IMR-90 (cell line): Measurements from ENCODE around the gene RAB8A. TPM values are rescaled to one million over a fixed set of nuclear protein-coding genes. Genes with fewer than 3 reads are reported as not detected.

ENCODE experiments used
- ATAC-seq: fragments of 200-7000 bp; cut with Tn5 transposase; 2 replicates; pipeline ENCODE4 v1.9.1; 2020; ENCODE audit warnings: low read depth, mild to moderate bottlenecking, moderate library complexity
- BruUV-seq: library from RNA; stranded (reverse); fragments of 400-500 nt; replicated peaks from 2 replicates; lab custom pipeline; 2021; lab: Mats Ljungman, UMichigan
- CTCF ChIA-PET: fragments of 300-600 bp; formaldehyde crosslinking; extraction: SDS; loops from one replicate; lab custom pipeline; 2021; ENCODE audit warnings: antibody characterized with exemption; lab: Yijun Ruan, JAX
- POLR2A ChIA-PET: fragments of 300-600 bp; sonication (Branson Sonifier 250); formaldehyde crosslinking; loops from one replicate; lab custom pipeline; 2022; ENCODE audit warnings: antibody characterized with exemption; ENCODE audit not compliant: unreplicated experiment; lab: Charles Lee
- DNase-seq: peaks from one replicate; pipeline ENCODE4 v3.0.0; 2013
- H2AFZ ChIP-seq: replicated peaks from 2 replicates; pipeline ENCODE3; 2013; ENCODE audit warnings: low read length, mild to moderate bottlenecking; ENCODE audit not compliant: poor library complexity
- H2AK5ac ChIP-seq: 2 replicates; pipeline ENCODE4 v1.6.1; 2013; ENCODE audit warnings: low read depth, low read length, inconsistent platforms
- H2AK9ac ChIP-seq: replicated peaks from 2 replicates; pipeline ENCODE3; 2013; ENCODE audit warnings: mild to moderate bottlenecking, low read depth, low read length, moderate library complexity; ENCODE audit not compliant: poor library complexity
- H2BK120ac ChIP-seq: 2 replicates; pipeline ENCODE4 v1.6.1; 2013; ENCODE audit warnings: low read depth, low read length, inconsistent platforms
- H2BK15ac ChIP-seq: 3 replicates; pipeline ENCODE4 v1.6.1; 2013; ENCODE audit warnings: low read depth, low read length, inconsistent platforms
- H2BK20ac ChIP-seq: 2 replicates; pipeline ENCODE4 v1.6.1; 2013; ENCODE audit warnings: low read depth, mild to moderate bottlenecking, inconsistent platforms, low read length, moderate library complexity
- H2BK5ac ChIP-seq: 2 replicates; pipeline ENCODE4 v1.6.1; 2013; ENCODE audit warnings: mild to moderate bottlenecking, low read depth, low read length, inconsistent platforms; ENCODE audit not compliant: poor library complexity, severe bottlenecking
- H3K14ac ChIP-seq: replicated peaks from 2 replicates; pipeline ENCODE4 v1.6.1; 2013; ENCODE audit warnings: low read depth, low read length, inconsistent platforms
- H3K18ac ChIP-seq: 2 replicates; pipeline ENCODE4 v1.6.1; 2013; ENCODE audit warnings: low read depth, low read length, control low read depth
- H3K23ac ChIP-seq: 2 replicates; pipeline ENCODE4 v1.6.1; 2013; ENCODE audit warnings: low read depth, low read length, inconsistent platforms
- H3K27ac ChIP-seq: 2 replicates; pipeline ENCODE4 v1.5.1; 2013; ENCODE audit warnings: mild to moderate bottlenecking, control low read depth, low read length; ENCODE audit not compliant: insufficient read depth
- H3K27me3 ChIP-seq: 2 replicates; pipeline ENCODE4 v1.6.1; 2013; ENCODE audit warnings: low read length; ENCODE audit not compliant: control insufficient read depth, insufficient read depth
- H3K36me3 ChIP-seq: 2 replicates; pipeline ENCODE4 v1.6.1; 2013; ENCODE audit warnings: low read length, mixed read lengths; ENCODE audit not compliant: control insufficient read depth, insufficient read depth
- H3K4ac ChIP-seq: 2 replicates; pipeline ENCODE4 v1.6.1; 2013; ENCODE audit warnings: low read depth, low read length, inconsistent platforms
- H3K4me1 ChIP-seq: 2 replicates; pipeline ENCODE4 v1.6.1; 2013; ENCODE audit warnings: low read length, mixed read lengths; ENCODE audit not compliant: control insufficient read depth, insufficient read depth
- H3K4me2 ChIP-seq: 2 replicates; pipeline ENCODE4 v1.6.1; 2013; ENCODE audit warnings: low read depth, mild to moderate bottlenecking, control low read depth, low read length, moderate library complexity
- H3K4me3 ChIP-seq: 2 replicates; pipeline ENCODE4 v1.5.1; 2013; ENCODE audit warnings: low read depth, mild to moderate bottlenecking, control low read depth, low read length, moderate library complexity; ENCODE audit not compliant: insufficient read depth
- H3K56ac ChIP-seq: 2 replicates; pipeline ENCODE4 v1.6.1; 2013; ENCODE audit warnings: low read length, inconsistent platforms; ENCODE audit not compliant: insufficient read depth; ENCODE audit errors: extremely low read depth
- H3K79me1 ChIP-seq, 2 experiments: 2 replicates each; pipeline ENCODE4 v1.6.1; 2013; ENCODE audit warnings: low read length in 2 of 2, inconsistent platforms in 1 of 2, low read depth in 1 of 2
- H3K9ac ChIP-seq: 2 replicates; pipeline ENCODE4 v1.6.1; 2013; ENCODE audit warnings: low read depth, low read length, control low read depth
- H3K9me1 ChIP-seq: 2 replicates; pipeline ENCODE4 v1.6.1; 2013; ENCODE audit warnings: low read length, inconsistent platforms; ENCODE audit not compliant: insufficient read depth
- H3K9me3 ChIP-seq: 2 replicates; pipeline ENCODE4 v1.6.1; 2013; ENCODE audit warnings: low read length; ENCODE audit not compliant: control insufficient read depth, insufficient read depth
- H4K20me1 ChIP-seq: 2 replicates; pipeline ENCODE4 v1.6.1; 2013; ENCODE audit warnings: low read length, inconsistent platforms; ENCODE audit not compliant: insufficient read depth
- H4K5ac ChIP-seq: 2 replicates; pipeline ENCODE4 v1.6.1; 2013; ENCODE audit warnings: mild to moderate bottlenecking, low read depth, low read length, control low read depth
- H4K8ac ChIP-seq, 2 experiments: 2 replicates each; pipeline ENCODE4 v1.6.1; 2013; ENCODE audit warnings: low read depth in 2 of 2, low read length in 2 of 2, control low read depth in 1 of 2, inconsistent platforms in 1 of 2
- H4K91ac ChIP-seq: 2 replicates; pipeline ENCODE4 v1.6.1; 2013; ENCODE audit warnings: low read depth, low read length, inconsistent platforms; ENCODE audit not compliant: insufficient read depth
- BHLHE40 ChIP-seq: fragments of 150-350 bp; IDR thresholded peaks from 2 replicates; pipeline ENCODE4 v1.6.1; 2016; ENCODE audit warnings: mild to moderate bottlenecking, low read depth, low read length
- CEBPB ChIP-seq: IDR thresholded peaks from 2 replicates; pipeline ENCODE4 v1.6.1; 2012; ENCODE audit warnings: low read depth, low read length, improper control_type of control experiment
- CHD1 ChIP-seq: IDR thresholded peaks from 2 replicates; pipeline ENCODE4 v1.6.1; 2012; ENCODE audit warnings: low read depth, low read length, improper control_type of control experiment
- FOS ChIP-seq: fragments of 150-350 bp; IDR thresholded peaks from 2 replicates; pipeline ENCODE4 v1.6.1; 2016; ENCODE audit warnings: low read depth, low read length
- MAFK ChIP-seq: IDR thresholded peaks from 2 replicates; pipeline ENCODE4 v1.6.1; 2012; ENCODE audit warnings: low read depth, low read length, improper control_type of control experiment
- MAZ ChIP-seq: IDR thresholded peaks from 2 replicates; pipeline ENCODE4 v1.6.1; 2012; ENCODE audit warnings: low read depth, mild to moderate bottlenecking, low read length, improper control_type of control experiment, moderate library complexity, borderline replicate concordance
- MXI1 ChIP-seq: IDR thresholded peaks from 2 replicates; pipeline ENCODE4 v1.6.1; 2012; ENCODE audit warnings: low read depth, mild to moderate bottlenecking, low read length, moderate library complexity, borderline replicate concordance
- NFE2L2 ChIP-seq: fragments of 150-350 bp; IDR thresholded peaks from 2 replicates; pipeline ENCODE4 v1.6.1; 2016; ENCODE audit warnings: low read depth, mild to moderate bottlenecking, low read length
- POLR2A ChIP-seq: IDR thresholded peaks from 2 replicates; pipeline ENCODE4 v1.6.1; 2012; ENCODE audit warnings: mild to moderate bottlenecking, low read depth, low read length
- RAD21 ChIP-seq: IDR thresholded peaks from 2 replicates; pipeline ENCODE4 v1.6.1; 2012; ENCODE audit warnings: low read length, improper control_type of control experiment
- RCOR1 ChIP-seq: IDR thresholded peaks from 2 replicates; pipeline ENCODE4 v1.6.1; 2012; ENCODE audit warnings: mild to moderate bottlenecking, low read length, improper control_type of control experiment; ENCODE audit not compliant: insufficient replicate concordance
- SMC3 ChIP-seq: fragments of 150-350 bp; IDR thresholded peaks from 2 replicates; pipeline ENCODE4 v1.6.1; 2016; ENCODE audit warnings: low read depth, mild to moderate bottlenecking, antibody characterized with exemption, low read length, moderate library complexity
- WGBS, 2 experiments: methylation state at CpG; one replicate each; pipeline versions ENCODE4 v1.1.5 to v1.1.7; 2013; ENCODE audit warnings: missing lambda C conversion rate in 2 of 2; ENCODE audit not compliant: insufficient read length in 1 of 2; ENCODE audit errors: extremely low coverage in 2 of 2; 5-methylcytosine and 5-hydroxymethylcytosine counted together
- dilution Hi-C: fragments of 300-500 bp; cut with HindIII; formaldehyde crosslinking; loops from one replicate; pipeline ENCODE4 v1.14.3; 2018; ENCODE audit warnings: low sequenced_read_pairs; ENCODE audit not compliant: unreplicated experiment
- in situ Hi-C: fragments of 300-500 bp; cut with MboI; formaldehyde crosslinking; loops from 3 replicates; pipeline ENCODE4 v1.14.3; 2019; ENCODE audit warnings: low sequenced_read_pairs, inconsistent platforms, mixed read lengths
- intact Hi-C: fragments of 100-400 bp; cut with micrococcal nuclease; formaldehyde crosslinking; loops from 2 replicates; pipeline ENCODE4 v1.10.0; 2022
- polyA plus RNA-seq, 3 experiments: library from polyadenylated mRNA; depleted of rRNA; stranded (reverse); fragments of >200 nt; gene quantifications; 2 replicates each; pipeline ENCODE4 v1.2.3, GENCODE V29; 2012; ENCODE audit warnings: low replicate concordance in 1 of 3
- total RNA-seq: library from RNA; depleted of rRNA; stranded (reverse); fragments of >200 nt; gene quantifications from 2 replicates; pipeline ENCODE4 v1.2.3, GENCODE V29; 2012
- TF ChIP-seq, protein P1 (sequence below): fragments of 150-350 bp; IDR thresholded peaks from 2 replicates; pipeline ENCODE4 v1.6.1; 2017; ENCODE audit warnings: mild to moderate bottlenecking, antibody characterized with exemption, low read length, low read depth
- TF ChIP-seq, protein P2 (sequence below): conservative IDR thresholded peaks from 2 replicates; pipeline ENCODE4 v1.5.1; 2012; ENCODE audit warnings: mild to moderate bottlenecking, low read depth, low read length, improper control_type of control experiment
- TF ChIP-seq, protein P3 (sequence below): fragments of 150-350 bp; IDR thresholded peaks from 2 replicates; pipeline ENCODE4 v1.6.1; 2016; ENCODE audit warnings: low read depth, mild to moderate bottlenecking, low read length, moderate library complexity, borderline replicate concordance

Gene RAB8A
- total and polyA plus RNA-seq, 2 of the 4 experiments (the other 2 are of a cell fraction), result 64.5 to 135 TPM

DNA sequence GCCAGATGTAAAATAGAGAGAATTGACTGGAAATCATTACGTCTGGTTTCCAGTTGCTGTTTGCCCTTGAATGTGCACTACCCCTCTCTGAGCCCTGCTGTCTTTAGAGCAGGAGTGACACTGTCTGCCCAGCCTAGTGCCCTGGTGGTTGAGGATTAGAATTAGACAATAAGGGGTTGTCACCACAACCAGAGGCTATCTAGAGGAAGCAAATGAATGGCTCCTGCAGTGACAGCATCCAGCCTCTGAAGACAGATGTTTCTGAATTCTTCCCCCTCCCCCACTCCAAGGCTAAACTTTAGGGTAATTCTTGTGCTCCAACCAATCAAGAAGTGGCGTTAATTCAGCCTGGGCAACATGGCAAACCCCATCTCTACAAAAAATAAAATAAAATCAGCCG lies 2.0 kb downstream of the RAB8A start:
- peaks cover 29% of the 10 kb centered on the region; the same call in 1 of the 2 replicates for H4K20me1 ChIP-seq
- POLR2A ChIA-PET, result no interaction called here
- in situ Hi-C loops, result loop anchor here (5.0 kb wide), 1 partner anchor 74 kb away; the partner anchor contains the start of gene FAM32A

More for the DNA sequence above, 2.0 kb downstream of the RAB8A start:
- no peak overlapping the region for H4K8ac ChIP-seq
- H3K27me3 ChIP-seq, result no peaks in the 10 kb centered on the region
- no peak overlapping the region for H2BK5ac ChIP-seq
- H4K91ac ChIP-seq, result no peak overlapping the region
- H3K4me1 ChIP-seq, result peaks cover 7% of the 10 kb centered on the region
- no peak overlapping the region for H3K18ac ChIP-seq
- H4K5ac ChIP-seq, result no peak overlapping the region
- H3K14ac ChIP-seq, result no peak overlapping the region
- H2BK15ac ChIP-seq, result no peak overlapping the region
- no peak overlapping the region for H2BK20ac ChIP-seq
- H3K23ac ChIP-seq, result no peak overlapping the region
- DNase-seq (no peak), ATAC-seq (no peak)
- H3K4ac ChIP-seq, result no peak overlapping the region
- H3K9me1 ChIP-seq, result peaks cover 16% of the 10 kb centered on the region
- H3K9me3 ChIP-seq, result no peaks in the 10 kb centered on the region
- H3K79me1 ChIP-seq, result peaks cover 16 to 59% of the 10 kb centered on the region in 2 experiments
- peaks cover 13% of the 10 kb centered on the region for H3K36me3 ChIP-seq
- intact Hi-C loops (loop anchor here (5.0 kb wide), 1 partner anchor 34 kb away; no protein-coding TSS in a partner anchor), dilution Hi-C loops (no loop called here)
- CTCF ChIA-PET, result no interaction called here
- H3K4me3 ChIP-seq, result no peak overlapping the region
- TF ChIP-seq NFE2L2, result no peak
- TF ChIP-seq MAZ, result no peak
- no peak for TF ChIP-seq FOS
- no peak for TF ChIP-seq MXI1
- no peak for TF ChIP-seq MAFK
- TF ChIP-seq RCOR1, result no peak
- TF ChIP-seq POLR2A, result no peak
- TF ChIP-seq, protein P1, sequence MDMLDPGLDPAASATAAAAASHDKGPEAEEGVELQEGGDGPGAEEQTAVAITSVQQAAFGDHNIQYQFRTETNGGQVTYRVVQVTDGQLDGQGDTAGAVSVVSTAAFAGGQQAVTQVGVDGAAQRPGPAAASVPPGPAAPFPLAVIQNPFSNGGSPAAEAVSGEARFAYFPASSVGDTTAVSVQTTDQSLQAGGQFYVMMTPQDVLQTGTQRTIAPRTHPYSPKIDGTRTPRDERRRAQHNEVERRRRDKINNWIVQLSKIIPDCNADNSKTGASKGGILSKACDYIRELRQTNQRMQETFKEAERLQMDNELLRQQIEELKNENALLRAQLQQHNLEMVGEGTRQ, result no peak
- TF ChIP-seq CEBPB, result no peak
- TF ChIP-seq, protein P2, sequence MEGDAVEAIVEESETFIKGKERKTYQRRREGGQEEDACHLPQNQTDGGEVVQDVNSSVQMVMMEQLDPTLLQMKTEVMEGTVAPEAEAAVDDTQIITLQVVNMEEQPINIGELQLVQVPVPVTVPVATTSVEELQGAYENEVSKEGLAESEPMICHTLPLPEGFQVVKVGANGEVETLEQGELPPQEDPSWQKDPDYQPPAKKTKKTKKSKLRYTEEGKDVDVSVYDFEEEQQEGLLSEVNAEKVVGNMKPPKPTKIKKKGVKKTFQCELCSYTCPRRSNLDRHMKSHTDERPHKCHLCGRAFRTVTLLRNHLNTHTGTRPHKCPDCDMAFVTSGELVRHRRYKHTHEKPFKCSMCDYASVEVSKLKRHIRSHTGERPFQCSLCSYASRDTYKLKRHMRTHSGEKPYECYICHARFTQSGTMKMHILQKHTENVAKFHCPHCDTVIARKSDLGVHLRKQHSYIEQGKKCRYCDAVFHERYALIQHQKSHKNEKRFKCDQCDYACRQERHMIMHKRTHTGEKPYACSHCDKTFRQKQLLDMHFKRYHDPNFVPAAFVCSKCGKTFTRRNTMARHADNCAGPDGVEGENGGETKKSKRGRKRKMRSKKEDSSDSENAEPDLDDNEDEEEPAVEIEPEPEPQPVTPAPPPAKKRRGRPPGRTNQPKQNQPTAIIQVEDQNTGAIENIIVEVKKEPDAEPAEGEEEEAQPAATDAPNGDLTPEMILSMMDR, result no peak
- no peak for TF ChIP-seq RAD21
- no peak for TF ChIP-seq CHD1
- TF ChIP-seq SMC3, result no peak
- TF ChIP-seq, protein P3, sequence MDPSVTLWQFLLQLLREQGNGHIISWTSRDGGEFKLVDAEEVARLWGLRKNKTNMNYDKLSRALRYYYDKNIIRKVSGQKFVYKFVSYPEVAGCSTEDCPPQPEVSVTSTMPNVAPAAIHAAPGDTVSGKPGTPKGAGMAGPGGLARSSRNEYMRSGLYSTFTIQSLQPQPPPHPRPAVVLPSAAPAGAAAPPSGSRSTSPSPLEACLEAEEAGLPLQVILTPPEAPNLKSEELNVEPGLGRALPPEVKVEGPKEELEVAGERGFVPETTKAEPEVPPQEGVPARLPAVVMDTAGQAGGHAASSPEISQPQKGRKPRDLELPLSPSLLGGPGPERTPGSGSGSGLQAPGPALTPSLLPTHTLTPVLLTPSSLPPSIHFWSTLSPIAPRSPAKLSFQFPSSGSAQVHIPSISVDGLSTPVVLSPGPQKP, result no peak
- no peak for TF ChIP-seq BHLHE40
- H2AK5ac ChIP-seq, result no peak overlapping the region
- no peak overlapping the region for H3K9ac ChIP-seq
- WGBS, 2 experiments, result 83% methylated on average over 1 of the region's 3 CpGs; no CpG with 5 or more reads in 1 of the 2 experiments
- BruUV-seq, result no TSS peak
- no peak overlapping the region for H2AK9ac ChIP-seq
- no peak overlapping the region for H3K4me2 ChIP-seq
- H3K27ac ChIP-seq, result no peak overlapping the region
- no peak overlapping the region for H3K56ac ChIP-seq
- H2BK120ac ChIP-seq, result no peak overlapping the region
- no peak overlapping the region for H2AFZ ChIP-seq
